IPS DF 19.7 (cell line): Measurements from ENCODE around the gene EPG5.
A peak's percentile ranks its signal among the peaks of the same experiment; 100 is the strongest.

ENCODE experiments used
- DNase-seq: peaks from one replicate; pipeline ENCODE4 v3.0.0-alpha.2; 2013; ENCODE audit warnings: low read depth, low spot score

The EPG5 gene

GRCh38 chr18:45916302-45916701, 50.8 kb downstream of the EPG5 start:
- DNase-seq: no peak

DNA sequence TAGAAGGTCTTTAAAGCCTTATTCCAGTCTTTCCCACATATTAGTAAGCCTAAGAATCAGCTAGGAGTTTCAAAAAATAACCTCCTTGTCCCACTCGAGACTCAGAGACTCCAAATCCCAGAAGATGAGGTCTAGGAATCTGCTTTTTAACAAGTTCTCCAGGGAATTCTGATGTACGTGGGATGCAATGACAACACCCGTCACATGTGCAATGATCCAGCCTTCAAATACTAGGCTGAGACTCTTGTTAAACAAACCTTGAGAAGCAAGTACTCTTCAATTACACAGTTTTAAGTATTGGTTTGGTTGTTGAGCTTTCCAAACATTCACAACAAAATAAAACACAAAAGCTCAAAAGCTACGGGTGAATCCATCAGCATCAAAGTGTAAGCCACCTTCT, 53.9 kb downstream of the EPG5 start:
- DNase-seq: no peak

DNA sequence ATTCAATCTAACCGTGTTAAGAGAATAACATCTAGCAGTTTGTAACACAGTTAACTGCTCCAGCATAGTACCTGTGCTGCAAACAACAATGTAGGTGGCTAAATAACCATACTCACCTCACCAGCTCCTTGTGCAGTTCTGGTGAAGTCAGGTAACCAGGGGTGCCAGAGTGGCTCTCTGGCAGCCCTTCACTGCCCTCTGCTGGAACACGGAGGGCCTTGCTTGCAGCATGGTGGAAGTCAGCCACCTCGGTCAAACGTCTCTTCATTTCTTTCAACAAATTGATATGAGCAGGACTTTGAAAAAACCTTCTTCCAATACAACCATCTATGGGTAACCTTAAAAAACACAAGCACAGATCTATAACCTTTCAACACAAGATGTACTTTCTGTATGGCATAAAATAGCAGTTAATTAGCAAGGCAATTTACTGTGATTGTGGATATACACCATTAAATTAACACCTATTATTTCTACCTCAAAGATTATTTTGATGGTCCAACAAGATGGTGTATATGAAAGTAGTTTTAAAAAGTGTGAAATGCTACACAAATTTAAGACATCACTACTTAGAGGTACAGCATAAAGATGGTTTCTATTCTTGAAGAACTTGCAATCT, 56.6 kb downstream of the EPG5 start:
- DNase-seq: peak; percentile 17

GRCh38 chr18:45901654-45902210, 65.4 kb downstream of the EPG5 start:
- no peak for DNase-seq

- DNase-seq: no peak
Observed at GRCh38 chr18:45900623-45901022, 66.5 kb downstream of the EPG5 start.

GRCh38 chr18:45896991-45897390, 70.1 kb downstream of the EPG5 start:
- no peak for DNase-seq

DNA sequence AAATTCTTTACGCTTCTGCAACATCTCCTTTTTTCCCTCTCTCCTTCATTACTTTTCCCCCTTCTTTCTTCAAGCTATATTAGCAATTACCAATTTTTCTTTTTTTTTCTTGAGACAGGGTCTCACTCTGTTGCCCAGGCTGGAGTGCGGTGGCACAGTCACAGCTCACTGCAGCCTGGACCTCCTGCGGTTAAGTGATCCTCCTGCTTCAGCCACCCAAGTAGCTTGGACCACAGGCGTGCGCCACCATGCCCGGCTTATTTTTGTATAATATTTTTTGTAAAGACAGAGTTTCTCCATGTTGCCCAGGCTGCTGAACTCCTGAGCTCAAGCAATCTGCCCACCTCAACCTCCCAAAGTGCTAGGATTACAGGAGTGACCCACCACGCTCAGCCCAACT, 70.7 kb downstream of the EPG5 start:
- no peak for DNase-seq

- no peak for DNase-seq
Observed at GRCh38 chr18:45895339-45895738, 71.8 kb downstream of the EPG5 start.

GRCh38 chr18:45894818-45895217, 72.3 kb downstream of the EPG5 start:
- no peak for DNase-seq

GRCh38 chr18:45891806-45892205, 75.3 kb downstream of the EPG5 start:
- DNase-seq: no peak

- no peak for DNase-seq
Observed at GRCh38 chr18:45890606-45891005, 76.5 kb downstream of the EPG5 start.

DNA sequence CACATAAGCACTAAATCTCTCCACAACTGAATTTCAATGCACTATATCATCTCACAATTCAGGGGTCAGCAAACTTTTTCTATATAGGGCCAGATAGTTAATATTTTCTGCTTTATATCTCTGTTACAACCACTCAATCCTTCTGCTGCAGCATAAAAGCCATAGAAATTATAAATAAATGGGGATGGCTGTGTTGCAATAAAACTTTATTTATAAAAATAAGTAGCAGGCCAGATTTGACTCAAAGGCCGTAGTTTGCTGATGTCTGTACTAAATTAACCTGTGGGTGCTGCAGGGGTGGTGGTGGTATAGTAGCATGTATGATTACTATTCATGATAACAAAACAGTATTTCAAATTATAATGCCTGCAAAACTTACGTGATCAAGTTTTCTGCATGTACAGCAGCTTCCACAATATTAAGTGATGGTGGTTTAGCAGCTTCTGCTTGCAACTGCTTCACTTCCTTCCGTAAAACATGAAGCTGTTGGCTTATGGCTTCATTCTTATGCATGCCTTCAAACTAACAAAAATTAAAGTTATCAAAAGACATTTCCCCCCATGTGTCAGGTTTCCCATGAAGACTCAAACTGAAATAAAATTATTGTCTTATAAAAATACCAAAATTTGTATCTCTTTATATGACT, 77.6 kb downstream of the EPG5 start:
- DNase-seq: no peak

GRCh38 chr18:45887585-45887984, 79.5 kb downstream of the EPG5 start:
- DNase-seq: no peak

GRCh38 chr18:45880876-45881558, 86.1 kb downstream of the EPG5 start:
- DNase-seq: no peak

DNA sequence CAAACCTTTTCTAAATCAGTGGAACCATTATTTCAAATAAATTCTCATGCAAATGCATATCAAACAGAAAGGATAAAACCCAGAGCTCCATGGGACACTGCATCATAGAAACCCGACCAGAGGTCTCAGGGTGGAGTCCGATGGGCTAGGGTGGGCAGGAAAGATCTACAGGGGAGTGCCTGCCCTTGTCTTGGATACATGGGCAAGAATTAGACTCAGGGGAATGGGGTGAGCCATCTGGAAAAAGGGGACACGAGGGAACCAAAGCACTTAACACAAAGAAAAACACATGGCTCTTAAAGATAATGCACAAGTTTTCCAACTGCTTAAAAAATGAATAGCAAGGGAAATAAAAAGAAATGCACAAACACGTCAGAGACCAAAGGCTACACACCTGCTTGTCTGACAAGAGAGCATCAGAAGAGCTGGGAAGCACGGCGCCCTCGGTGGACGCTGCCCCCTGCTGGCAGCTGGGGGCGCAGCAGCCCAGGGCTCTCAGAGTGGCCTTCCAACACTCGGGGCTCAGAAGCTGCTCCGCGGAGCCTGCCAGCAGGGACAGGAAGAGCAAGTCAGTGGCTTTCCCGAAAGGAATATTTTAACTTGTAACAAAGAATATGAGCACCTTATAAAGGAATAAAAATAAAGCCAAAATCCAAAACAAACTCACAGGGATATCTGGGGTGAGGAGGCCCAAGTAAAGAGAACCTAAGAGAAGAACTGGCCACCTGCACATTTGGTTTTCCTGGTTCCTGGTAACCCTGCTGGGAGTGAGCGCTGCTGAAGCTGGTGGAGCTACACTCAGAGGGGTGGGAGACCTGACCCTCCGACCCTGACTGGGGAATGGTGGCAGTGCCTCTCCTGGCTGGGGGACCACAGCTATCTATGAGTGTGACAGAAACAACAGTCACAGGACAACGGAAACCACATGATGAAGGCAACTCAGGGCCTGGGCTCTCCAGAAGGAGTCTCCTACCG, 87.2 kb downstream of the EPG5 start:
- DNase-seq: peak; percentile 25

DNA sequence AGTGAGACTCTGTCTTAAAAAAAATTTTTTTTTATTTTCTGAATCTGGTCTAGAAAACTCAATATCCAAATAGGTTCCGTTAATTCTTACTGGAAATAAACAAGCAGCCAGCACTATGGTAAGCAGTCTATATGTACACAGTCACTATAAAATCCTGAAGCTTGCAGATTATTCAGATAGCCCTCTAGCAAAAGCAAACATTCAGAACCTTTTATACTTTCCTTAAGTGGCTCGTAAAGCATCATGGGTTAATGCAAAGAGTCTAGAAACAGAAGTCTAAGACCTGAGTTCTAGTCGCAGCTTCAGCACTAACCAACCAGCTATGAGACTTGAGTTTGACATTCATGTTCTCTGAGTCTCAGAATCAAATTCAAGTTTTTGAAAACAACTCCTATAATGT, 89.7 kb downstream of the EPG5 start:
- DNase-seq: no peak

DNA sequence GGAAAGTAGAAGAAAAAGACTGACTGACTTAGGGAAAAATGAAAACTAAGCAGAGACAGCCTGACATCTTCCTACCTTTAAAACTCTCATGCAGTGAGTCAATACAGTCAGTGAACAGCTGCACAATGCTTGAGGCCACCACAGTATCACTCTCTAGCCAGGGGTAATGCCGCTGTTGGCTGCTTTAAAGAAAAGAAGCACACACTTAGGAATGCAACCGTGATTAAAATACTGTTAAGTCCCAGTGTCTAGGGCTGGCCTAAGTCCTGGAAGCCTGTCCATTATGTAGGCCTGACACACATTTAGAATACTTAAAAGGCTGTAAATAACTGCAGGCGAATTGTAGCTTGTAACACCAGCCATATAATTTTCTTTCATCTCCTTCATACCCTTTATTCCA, 91.0 kb downstream of the EPG5 start:
- no peak for DNase-seq

DNA sequence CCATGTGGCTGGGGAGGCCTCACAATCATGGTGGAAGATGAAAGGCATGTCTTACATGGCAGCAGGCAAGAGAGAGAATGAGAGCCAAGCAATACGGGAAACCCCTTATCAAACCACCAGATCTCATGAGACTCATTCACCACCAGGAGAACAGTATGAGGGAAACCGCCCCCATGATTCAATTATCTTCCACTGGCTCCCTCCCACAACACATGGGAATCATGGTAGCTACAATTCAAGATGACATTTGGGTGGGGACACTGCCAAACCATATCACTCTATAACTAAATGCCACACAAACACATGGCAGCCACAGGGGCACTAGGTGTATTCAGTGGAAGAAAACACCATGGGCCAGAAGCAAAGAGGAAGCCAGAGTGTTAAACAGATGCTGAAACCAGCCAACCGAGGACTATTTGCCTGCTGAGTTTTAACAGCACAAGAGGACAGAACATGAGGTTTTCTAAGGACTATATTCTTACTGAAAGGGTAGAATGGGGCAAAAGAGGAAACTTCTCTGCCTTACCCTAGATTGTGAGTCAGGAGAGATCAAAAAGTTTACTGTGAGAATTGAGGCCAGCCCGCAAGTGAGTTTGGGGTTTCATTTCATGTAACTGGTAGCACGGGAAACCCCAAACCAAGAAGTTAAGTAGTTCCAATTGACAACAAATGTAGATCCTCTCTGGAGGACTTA, 92.5 kb downstream of the EPG5 start:
- DNase-seq: no peak

- no peak for DNase-seq
Observed at GRCh38 chr18:45871431-45872084, 95.6 kb downstream of the EPG5 start.

- no peak for DNase-seq
Observed at GRCh38 chr18:45870419-45870818, 96.7 kb downstream of the EPG5 start.

DNA sequence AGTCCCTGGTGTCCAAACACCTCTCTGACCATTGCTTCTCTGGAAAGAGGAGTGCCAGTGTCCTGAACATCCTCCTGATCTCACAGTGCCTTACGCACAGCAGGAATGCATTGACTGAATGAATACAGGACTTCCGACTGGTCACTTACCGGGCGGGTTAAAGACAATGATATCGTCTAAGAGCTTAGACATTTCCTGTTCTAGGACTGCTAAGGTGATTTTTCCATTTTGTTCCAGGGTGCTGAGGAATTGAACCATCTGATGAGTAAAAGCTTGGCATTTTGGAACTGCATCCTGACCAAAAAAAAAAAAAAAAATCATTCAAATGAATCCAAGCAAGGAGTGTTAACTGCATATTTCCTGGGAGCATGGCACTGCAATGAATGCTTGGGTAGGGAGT, 101.7 kb downstream of the EPG5 start:
- DNase-seq: no peak
